Endothelial cell of umbilical vein (primary cell): ENCODE data around the gene RAB7A. TPM values are rescaled to one million over a fixed set of nuclear protein-coding genes. Genes with fewer than 3 reads are reported as not detected.

Experiments used
- BruUV-seq: library from RNA; stranded (reverse); fragments of 400-500 nt; replicated peaks from 2 replicates; lab custom pipeline; 2021; lab: Mats Ljungman, UMichigan
- CTCF ChIA-PET: fragments of 300-600, 350-600 bp; sonication (Branson Sonifier 250); formaldehyde crosslinking; loops from one replicate; lab custom pipeline; 2021; ENCODE audit warnings: antibody characterized with exemption, inconsistent platforms; lab: Charles Lee
- POLR2A ChIA-PET: fragments of 300-600, 350-600 bp; sonication (Branson Sonifier 250); formaldehyde crosslinking; loops from one replicate; lab custom pipeline; 2021; ENCODE audit warnings: antibody characterized with exemption, inconsistent platforms; lab: Charles Lee
- DNase-seq: peaks from one replicate; pipeline ENCODE4 v3.0.0-alpha.2; 2011; ENCODE audit warnings: low read depth, low spot score
- FAIRE-seq: peaks from 2 replicates; lab custom pipeline; 2011; peaks lifted over from hg19 to GRCh38; lab: Jason Lieb, UNC
- H2AFZ ChIP-seq: 2 replicates; pipeline ENCODE4 v1.6.0; 2012; ENCODE audit warnings: low read depth, low read length, control low read depth, inconsistent platforms
- H3K27ac ChIP-seq: 2 replicates; pipeline ENCODE4 v1.5.1; 2011; ENCODE audit warnings: low read depth, mild to moderate bottlenecking, control low read depth, low read length, moderate library complexity; ENCODE audit not compliant: insufficient read depth
- H3K27me3 ChIP-seq, 2 experiments: 2 replicates each; pipeline versions ENCODE4 v1.6.0 to v1.6.1; 2011; ENCODE audit warnings: low read length in 2 of 2, mixed read lengths in 1 of 2; ENCODE audit not compliant: control insufficient read depth in 2 of 2, insufficient read depth in 2 of 2
- H3K36me3 ChIP-seq, 2 experiments: 2 replicates in 1 of 2; 3 replicates in 1 of 2; pipeline ENCODE4 v1.5.1; 2011; ENCODE audit warnings: low read length in 2 of 2, mild to moderate bottlenecking in 1 of 2, moderate library complexity in 1 of 2; ENCODE audit not compliant: control insufficient read depth in 2 of 2, insufficient read depth in 2 of 2; ENCODE audit errors: extremely low read depth in 1 of 2
- H3K4me1 ChIP-seq: 3 replicates; pipeline ENCODE4 v1.5.1; 2011; ENCODE audit warnings: mild to moderate bottlenecking, low read length; ENCODE audit not compliant: control insufficient read depth, insufficient read depth; ENCODE audit errors: extremely low read depth
- H3K4me2 ChIP-seq: 2 replicates; pipeline ENCODE4 v1.6.1; 2011; ENCODE audit warnings: low read length, control low read depth, mixed read lengths; ENCODE audit not compliant: insufficient read depth
- H3K4me3 ChIP-seq, 3 experiments: fragments of 200-600 bp in 1 of 3; sonication (generic), shearing (Covaris generic) in 1 of 3; replicated peaks in 1 of 3; 2 replicates each; pipeline ENCODE4 v1.5.1; 2011 to 2016; ENCODE audit warnings: control low read depth in 3 of 3, low read length in 3 of 3, mild to moderate bottlenecking in 2 of 3, inconsistent platforms in 1 of 3, low read depth in 1 of 3, moderate library complexity in 1 of 3; ENCODE audit not compliant: insufficient read depth in 1 of 3
- H3K79me2 ChIP-seq: 2 replicates; pipeline ENCODE4 v1.6.0; 2012; ENCODE audit warnings: low read length, inconsistent platforms; ENCODE audit not compliant: control insufficient read depth, insufficient read depth
- H3K9ac ChIP-seq: replicated peaks from 2 replicates; pipeline ENCODE3; 2011; ENCODE audit warnings: low read length, control low read depth; ENCODE audit not compliant: insufficient read depth; ENCODE audit errors: extremely low read depth
- H3K9me1 ChIP-seq: replicated peaks from 3 replicates; pipeline ENCODE4 v1.6.0; 2011; ENCODE audit warnings: mild to moderate bottlenecking, low read length; ENCODE audit not compliant: control insufficient read depth, insufficient read depth; ENCODE audit errors: extremely low read depth
- H3K9me3 ChIP-seq: replicated peaks from 2 replicates; pipeline ENCODE4 v1.5.1; 2012; ENCODE audit warnings: low read length, inconsistent platforms; ENCODE audit not compliant: control insufficient read depth, insufficient read depth
- H4K20me1 ChIP-seq: replicated peaks from 2 replicates; pipeline ENCODE3; 2011; ENCODE audit warnings: mild to moderate bottlenecking, low read length; ENCODE audit not compliant: control insufficient read depth, insufficient read depth; ENCODE audit errors: extremely low read depth
- EZH2 ChIP-seq: IDR thresholded peaks from 2 replicates; pipeline ENCODE4 v1.6.1; 2012; ENCODE audit warnings: borderline replicate concordance, low read depth, mild to moderate bottlenecking, moderate library complexity, low read length, inconsistent platforms; ENCODE audit not compliant: severe bottlenecking
- FOS ChIP-seq: IDR thresholded peaks from 2 replicates; pipeline ENCODE4 v1.6.1; 2011; ENCODE audit warnings: mild to moderate bottlenecking, low read length, moderate library complexity, borderline replicate concordance; ENCODE audit not compliant: insufficient read depth
- GATA2 ChIP-seq: IDR thresholded peaks from 2 replicates; pipeline ENCODE4 v1.7.0; 2011; ENCODE audit warnings: low read depth, mild to moderate bottlenecking, moderate library complexity, mixed read lengths, low read length; ENCODE audit not compliant: insufficient read length, insufficient read depth
- JUN ChIP-seq: IDR thresholded peaks from 2 replicates; pipeline ENCODE4 v1.6.1; 2011; ENCODE audit warnings: borderline replicate concordance, low read depth; ENCODE audit not compliant: insufficient read length, insufficient read depth
- MAX ChIP-seq: IDR thresholded peaks from 2 replicates; pipeline ENCODE4 v1.6.1; 2011; ENCODE audit not compliant: insufficient read depth, insufficient read length
- MYC ChIP-seq: IDR thresholded peaks from one replicate; pipeline ENCODE4 v1.6.1; 2011; ENCODE audit warnings: mild to moderate bottlenecking, low read depth, low read length
- POLR2A ChIP-seq: IDR thresholded peaks from 2 replicates; pipeline ENCODE4 v1.6.1; 2012; ENCODE audit warnings: low read depth, mild to moderate bottlenecking, control low read depth, low read length
- POLR2AphosphoS5 ChIP-seq: IDR thresholded peaks from 2 replicates; pipeline ENCODE4 v1.6.1; 2012; ENCODE audit warnings: low read depth, mild to moderate bottlenecking, control low read depth, low read length, moderate library complexity; ENCODE audit not compliant: insufficient read depth
- dilution Hi-C: fragments of 300-500 bp; cut with MboI; formaldehyde crosslinking; loops from one replicate; pipeline ENCODE4 v1.15.0; 2019; ENCODE audit warnings: low sequenced_read_pairs; ENCODE audit not compliant: extremely low pct_ligation_motif_present
- intact Hi-C: fragments of 100-400 bp; cut with micrococcal nuclease; formaldehyde crosslinking; loops from one replicate; pipeline ENCODE4 v1.10.0; 2022
- polyA plus RNA-seq, 4 experiments: library from polyadenylated mRNA; depleted of rRNA in 3 of 4; stranded (reverse) in 3 of 4; unstranded in 1 of 4; fragments of >200 nt; gene quantifications; 2 replicates each; pipeline versions ENCODE4 v1.2.1 to v1.2.3, GENCODE V29; 2011 to 2012; ENCODE audit warnings: missing spikeins in 1 of 4
- total RNA-seq: library from RNA; stranded (reverse); gene quantifications from 2 replicates; pipeline ENCODE4 v1.2.3, GENCODE V29; 2021
- TF ChIP-seq, protein P1 (sequence below), 2 donors: IDR thresholded peaks; 1 replicate in 1 of 2; 2 replicates in 1 of 2; pipeline ENCODE4 v1.5.1; 2011; ENCODE audit warnings: low read length in 2 of 2, mild to moderate bottlenecking in 2 of 2, moderate library complexity in 2 of 2, control low read depth in 1 of 2, inconsistent platforms in 1 of 2, low read depth in 1 of 2; ENCODE audit not compliant: insufficient read depth in 1 of 2; ENCODE audit errors: extremely low read depth in 1 of 2

Gene RAB7A
- total and polyA plus RNA-seq, 2 donors (not counting 3 experiments of a cell fraction or from before 2014, with no cell fraction given): 243 to 262 TPM

GRCh38 chr3:128847666-128848370, 121.8 kb downstream of the RAB7A start:
- peaks cover 4% of the 10 kb centered on the region for H3K4me1 ChIP-seq
- DNase-seq (no peak), FAIRE-seq (no peak)
- no peaks in the 10 kb centered on the region for H3K9me3 ChIP-seq
- H3K36me3 ChIP-seq: no peaks in the 10 kb centered on the region
- no peaks in the 10 kb centered on the region for H3K27me3 ChIP-seq
- dilution Hi-C loops: no loop called here
- intact Hi-C loops: no loop called here
- BruUV-seq: no TSS peak
- H2AFZ ChIP-seq: no peak overlapping the region
- H3K79me2 ChIP-seq: no peaks in the 10 kb centered on the region
- H4K20me1 ChIP-seq: no peaks in the 10 kb centered on the region
- ChIA-PET CTCF (interaction anchor here (0.7 to 3.6 kb wide), 5 partner anchors 32 to 324 kb away, joined by 3 to 60 read pairs (median 8); partner anchors contain the start of gene ACAD9), POLR2A (interaction anchor here (0.7 kb wide), 1 partner anchor 221 kb away, joined by 4 read pairs; no protein-coding TSS in a partner anchor)
- TF ChIP-seq FOS (no peak), JUN (no peak), MYC (no peak), EZH2 (no peak), POLR2AphosphoS5 (no peak), GATA2 (no peak), POLR2A (no peak), MAX (no peak)
- TF ChIP-seq, protein P1, sequence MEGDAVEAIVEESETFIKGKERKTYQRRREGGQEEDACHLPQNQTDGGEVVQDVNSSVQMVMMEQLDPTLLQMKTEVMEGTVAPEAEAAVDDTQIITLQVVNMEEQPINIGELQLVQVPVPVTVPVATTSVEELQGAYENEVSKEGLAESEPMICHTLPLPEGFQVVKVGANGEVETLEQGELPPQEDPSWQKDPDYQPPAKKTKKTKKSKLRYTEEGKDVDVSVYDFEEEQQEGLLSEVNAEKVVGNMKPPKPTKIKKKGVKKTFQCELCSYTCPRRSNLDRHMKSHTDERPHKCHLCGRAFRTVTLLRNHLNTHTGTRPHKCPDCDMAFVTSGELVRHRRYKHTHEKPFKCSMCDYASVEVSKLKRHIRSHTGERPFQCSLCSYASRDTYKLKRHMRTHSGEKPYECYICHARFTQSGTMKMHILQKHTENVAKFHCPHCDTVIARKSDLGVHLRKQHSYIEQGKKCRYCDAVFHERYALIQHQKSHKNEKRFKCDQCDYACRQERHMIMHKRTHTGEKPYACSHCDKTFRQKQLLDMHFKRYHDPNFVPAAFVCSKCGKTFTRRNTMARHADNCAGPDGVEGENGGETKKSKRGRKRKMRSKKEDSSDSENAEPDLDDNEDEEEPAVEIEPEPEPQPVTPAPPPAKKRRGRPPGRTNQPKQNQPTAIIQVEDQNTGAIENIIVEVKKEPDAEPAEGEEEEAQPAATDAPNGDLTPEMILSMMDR (IDR thresholded peaks at IDR 0.05; ENCODE audit: extremely low read depth in 1 of 2, insufficient read depth in 1 of 2, low read depth in 1 of 2, low read length in 2 of 2): no peak
- H3K4me3 ChIP-seq: no peak overlapping the region
- H3K4me2 ChIP-seq: no peak overlapping the region
- no peak overlapping the region for H3K27ac ChIP-seq
- no peaks in the 10 kb centered on the region for H3K9me1 ChIP-seq
- no peak overlapping the region for H3K9ac ChIP-seq
